Measurements from ENCODE around the gene SLC15A1. TPM values are rescaled to one million over a fixed set of nuclear protein-coding genes. Genes with fewer than 3 reads are reported as not detected.
A peak's percentile ranks its signal among the peaks of the same experiment; 100 is the strongest.

The SLC15A1 gene
- total and polyA plus RNA-seq, 4 experiments from 2014 or later = not detected

GRCh38 chr13:98751861-98752466 is 508 bp downstream of the SLC15A1 start:
- Histone ChIP-seq H3K9me3 (ENCODE audit: control insufficient read depth in 1 of 2, low read length in 2 of 2) (no peaks in the 10 kb centered on the region), H3K4me3 (ENCODE audit: low read length in 2 of 2) (no peak overlapping the region), H3K36me3 (ENCODE audit: insufficient read depth, low read length) (no peaks in the 10 kb centered on the region), H3K27me3 (ENCODE audit: insufficient read depth, low read length) (peaks cover 16% of the 10 kb centered on the region), H3K27ac (ENCODE audit: low read depth, low read length) (no peak overlapping the region), H3K4me1 (ENCODE audit: insufficient read depth, low read length) (no peaks in the 10 kb centered on the region)
- intact Hi-C loops (cut with micrococcal nuclease) = no loop called here
- H3K4me1 Mint-ChIP-seq = peaks cover 0 to 7% (median 4%) of the 10 kb centered on the region in 4 donors
- peaks cover 52 to 68% of the 10 kb centered on the region in 2 donors for H3K27me3 Mint-ChIP-seq
- ChIA-PET POLR2A (ENCODE audit: partially characterized antibody) (no interaction called here), CTCF (ENCODE audit: partially characterized antibody) (no interaction called here)
- DNase-seq = no peak
- peaks cover 3 to 28% (median 11%) of the 10 kb centered on the region in 8 donors for H3K9me3 Mint-ChIP-seq
- peak overlapping the region in 2 of 8 donors; percentile 48 to 68 for H3K4me3 Mint-ChIP-seq
- H3K27ac Mint-ChIP-seq = no peak overlapping the region
- H3K36me3 Mint-ChIP-seq = peaks cover 0 to 5% of the 10 kb centered on the region in 2 donors

GRCh38 chr13:98751367-98751782 is 1.1 kb downstream of the SLC15A1 start:
- peaks cover 3 to 26% (median 11%) of the 10 kb centered on the region in 8 donors for H3K9me3 Mint-ChIP-seq
- H3K4me3 Mint-ChIP-seq = peak overlapping the region in 1 of 8 donors; percentile 14
- Histone ChIP-seq H3K4me1 (ENCODE audit: insufficient read depth, low read length) (no peaks in the 10 kb centered on the region), H3K4me3 (ENCODE audit: low read length in 2 of 2) (no peak overlapping the region), H3K36me3 (ENCODE audit: insufficient read depth, low read length) (no peaks in the 10 kb centered on the region), H3K27me3 (ENCODE audit: insufficient read depth, low read length) (peaks cover 16% of the 10 kb centered on the region), H3K9me3 (ENCODE audit: control insufficient read depth in 1 of 2, low read length in 2 of 2) (no peaks in the 10 kb centered on the region), H3K27ac (ENCODE audit: low read depth, low read length) (no peak overlapping the region)
- H3K36me3 Mint-ChIP-seq = peaks cover 0 to 5% of the 10 kb centered on the region in 2 donors
- H3K27ac Mint-ChIP-seq = no peak overlapping the region
- intact Hi-C loops (cut with micrococcal nuclease) = no loop called here
- ChIA-PET POLR2A (ENCODE audit: partially characterized antibody) (no interaction called here), CTCF (ENCODE audit: partially characterized antibody) (no interaction called here)
- DNase-seq = no peak
- H3K4me1 Mint-ChIP-seq = peaks cover 0 to 7% (median 4%) of the 10 kb centered on the region in 4 donors
- peaks cover 50 to 64% of the 10 kb centered on the region in 2 donors for H3K27me3 Mint-ChIP-seq

- no peak overlapping the region for H3K4me3 ChIP-seq (ENCODE audit: low read length in 2 of 2)
These were observed 3.0 kb downstream of the SLC15A1 start for GRCh38 chr13:98749501-98749900.

GRCh38 chr13:98746968-98747367 is 5.5 kb downstream of the SLC15A1 start:
- H3K9me3 ChIP-seq (ENCODE audit: control insufficient read depth in 1 of 2, low read length in 2 of 2) = no peaks in the 10 kb centered on the region
- POLR2A ChIA-PET (ENCODE audit: partially characterized antibody) = no interaction called here
- peaks cover 26 to 35% of the 10 kb centered on the region in 2 donors for H3K27me3 Mint-ChIP-seq
- no peaks in the 10 kb centered on the region for H3K36me3 Mint-ChIP-seq
- H3K4me1 ChIP-seq (ENCODE audit: insufficient read depth, low read length) = no peaks in the 10 kb centered on the region
- no peak overlapping the region for H3K4me3 ChIP-seq (ENCODE audit: low read length in 2 of 2)
- intact Hi-C loops (cut with micrococcal nuclease) = no loop called here
- no peaks in the 10 kb centered on the region for H3K36me3 ChIP-seq (ENCODE audit: insufficient read depth, low read length)
- H3K4me3 Mint-ChIP-seq = no peak overlapping the region
- peaks cover 0 to 3% (median 0%) of the 10 kb centered on the region in 8 donors for H3K9me3 Mint-ChIP-seq
- no peak overlapping the region for H3K27ac Mint-ChIP-seq
- CTCF ChIA-PET (ENCODE audit: partially characterized antibody) = no interaction called here
- H3K4me1 Mint-ChIP-seq = peaks cover 0 to 6% (median 2%) of the 10 kb centered on the region in 4 donors
- no peak overlapping the region for H3K27ac ChIP-seq (ENCODE audit: low read depth, low read length)
- no peak for DNase-seq
- H3K27me3 ChIP-seq (ENCODE audit: insufficient read depth, low read length) = peaks cover 7% of the 10 kb centered on the region

More at GRCh38 chr13:98749501-98749900, 3.0 kb downstream of the SLC15A1 start:
- no peaks in the 10 kb centered on the region for H3K36me3 ChIP-seq (ENCODE audit: insufficient read depth, low read length)
- peaks cover 16% of the 10 kb centered on the region for H3K27me3 ChIP-seq (ENCODE audit: insufficient read depth, low read length)
- Mint-ChIP-seq H3K4me3 (no peak overlapping the region), H3K27ac (no peak overlapping the region), H3K27me3 (peaks cover 43 to 50% of the 10 kb centered on the region in 2 donors), H3K9me3 (peaks cover 3 to 18% (median 9%) of the 10 kb centered on the region in 8 donors), H3K4me1 (peaks cover 0 to 7% (median 4%) of the 10 kb centered on the region in 4 donors), H3K36me3 (peaks cover 0 to 5% of the 10 kb centered on the region in 2 donors)
- intact Hi-C loops (cut with micrococcal nuclease) = no loop called here
- POLR2A ChIA-PET (ENCODE audit: partially characterized antibody) = no interaction called here
- no peaks in the 10 kb centered on the region for H3K4me1 ChIP-seq (ENCODE audit: insufficient read depth, low read length)
- no peaks in the 10 kb centered on the region for H3K9me3 ChIP-seq (ENCODE audit: control insufficient read depth in 1 of 2, low read length in 2 of 2)
- H3K27ac ChIP-seq (ENCODE audit: low read depth, low read length) = no peak overlapping the region
- DNase-seq = no peak
- CTCF ChIA-PET (ENCODE audit: partially characterized antibody) = no interaction called here

- Histone ChIP-seq H3K27me3 (ENCODE audit: insufficient read depth, low read length) (no peaks in the 10 kb centered on the region), H3K27ac (ENCODE audit: low read depth, low read length) (no peak overlapping the region), H3K9me3 (ENCODE audit: control insufficient read depth in 1 of 2, low read length in 2 of 2) (peaks cover 0 to 5% of the 10 kb centered on the region in 2 donors), H3K36me3 (ENCODE audit: insufficient read depth, low read length) (no peaks in the 10 kb centered on the region), H3K4me1 (ENCODE audit: insufficient read depth, low read length) (no peaks in the 10 kb centered on the region), H3K4me3 (ENCODE audit: low read length in 2 of 2) (no peak overlapping the region)
- H3K4me3 Mint-ChIP-seq = no peak overlapping the region
- H3K27me3 Mint-ChIP-seq = peaks cover 1 to 7% of the 10 kb centered on the region in 2 donors
- intact Hi-C loops (cut with micrococcal nuclease) = no loop called here
- ChIA-PET CTCF (ENCODE audit: partially characterized antibody) (interaction anchor here (0.7 kb wide), 1 partner anchor 502 kb away, joined by 3 read pairs; no protein-coding TSS in a partner anchor), POLR2A (ENCODE audit: partially characterized antibody) (no interaction called here)
- DNase-seq = no peak
- H3K36me3 Mint-ChIP-seq = no peaks in the 10 kb centered on the region
- H3K4me1 Mint-ChIP-seq = no peaks in the 10 kb centered on the region
- H3K9me3 Mint-ChIP-seq = peaks cover 0 to 15% (median 8%) of the 10 kb centered on the region in 8 donors
- H3K27ac Mint-ChIP-seq = no peak overlapping the region
These were observed 9.1 kb downstream of the SLC15A1 start for GRCh38 chr13:98743377-98743776.

- H3K4me1 ChIP-seq (ENCODE audit: insufficient read depth, low read length) = no peaks in the 10 kb centered on the region
- H3K9me3 Mint-ChIP-seq = peaks cover 0 to 19% (median 10%) of the 10 kb centered on the region in 8 donors
- H3K4me3 ChIP-seq (ENCODE audit: low read length in 2 of 2) = no peak overlapping the region
- no peaks in the 10 kb centered on the region for H3K27me3 ChIP-seq (ENCODE audit: insufficient read depth, low read length)
- POLR2A ChIA-PET (ENCODE audit: partially characterized antibody) = no interaction called here
- no peak for DNase-seq
- H3K36me3 Mint-ChIP-seq = no peaks in the 10 kb centered on the region
- CTCF ChIA-PET (ENCODE audit: partially characterized antibody) = no interaction called here
- H3K27me3 Mint-ChIP-seq = peaks cover 1 to 3% of the 10 kb centered on the region in 2 donors
- H3K4me3 Mint-ChIP-seq = no peak overlapping the region
- H3K27ac ChIP-seq (ENCODE audit: low read depth, low read length) = no peak overlapping the region
- intact Hi-C loops (cut with micrococcal nuclease) = no loop called here
- H3K36me3 ChIP-seq (ENCODE audit: insufficient read depth, low read length) = no peaks in the 10 kb centered on the region
- peak overlapping the region in 1 of 7 donors; percentile 11 for H3K27ac Mint-ChIP-seq
- peaks cover 0 to 7% of the 10 kb centered on the region in 2 donors for H3K9me3 ChIP-seq (ENCODE audit: control insufficient read depth in 1 of 2, low read length in 2 of 2)
- no peaks in the 10 kb centered on the region for H3K4me1 Mint-ChIP-seq
These were observed 9.5 kb downstream of the SLC15A1 start for GRCh38 chr13:98742961-98743360.

- intact Hi-C loops (cut with micrococcal nuclease) = no loop called here
- Mint-ChIP-seq H3K36me3 (no peaks in the 10 kb centered on the region), H3K4me1 (no peaks in the 10 kb centered on the region), H3K4me3 (no peak overlapping the region), H3K9me3 (peaks cover 0 to 29% (median 18%) of the 10 kb centered on the region in 8 donors), H3K27me3 (peaks cover 1 to 3% of the 10 kb centered on the region in 2 donors), H3K27ac (no peak overlapping the region)
- ChIA-PET POLR2A (ENCODE audit: partially characterized antibody) (no interaction called here), CTCF (ENCODE audit: partially characterized antibody) (interaction anchor here (0.6 kb wide), 1 partner anchor 223 kb away, joined by 3 read pairs; no protein-coding TSS in a partner anchor)
- no peak for DNase-seq
- H3K4me1 ChIP-seq (ENCODE audit: insufficient read depth, low read length) = no peaks in the 10 kb centered on the region
- no peak overlapping the region for H3K27ac ChIP-seq (ENCODE audit: low read depth, low read length)
- no peaks in the 10 kb centered on the region for H3K27me3 ChIP-seq (ENCODE audit: insufficient read depth, low read length)
- H3K4me3 ChIP-seq (ENCODE audit: low read length in 2 of 2) = no peak overlapping the region
- H3K36me3 ChIP-seq (ENCODE audit: insufficient read depth, low read length) = no peaks in the 10 kb centered on the region
- H3K9me3 ChIP-seq (ENCODE audit: control insufficient read depth in 1 of 2, low read length in 2 of 2) = peaks cover 0 to 7% of the 10 kb centered on the region in 2 donors
These were observed 10.6 kb downstream of the SLC15A1 start for GRCh38 chr13:98741741-98742435.
